GM19467 (cell line): ENCODE results near the gene ANO9.

ENCODE experiments used
- ATAC-seq: cut with Tn5 transposase; IDR thresholded peaks from one replicate; pipeline ENCODE4 v1.9.1; 2021; ENCODE audit warnings: mild to moderate bottlenecking, moderate library complexity; ENCODE audit not compliant: unreplicated experiment

Gene ANO9, protein sequence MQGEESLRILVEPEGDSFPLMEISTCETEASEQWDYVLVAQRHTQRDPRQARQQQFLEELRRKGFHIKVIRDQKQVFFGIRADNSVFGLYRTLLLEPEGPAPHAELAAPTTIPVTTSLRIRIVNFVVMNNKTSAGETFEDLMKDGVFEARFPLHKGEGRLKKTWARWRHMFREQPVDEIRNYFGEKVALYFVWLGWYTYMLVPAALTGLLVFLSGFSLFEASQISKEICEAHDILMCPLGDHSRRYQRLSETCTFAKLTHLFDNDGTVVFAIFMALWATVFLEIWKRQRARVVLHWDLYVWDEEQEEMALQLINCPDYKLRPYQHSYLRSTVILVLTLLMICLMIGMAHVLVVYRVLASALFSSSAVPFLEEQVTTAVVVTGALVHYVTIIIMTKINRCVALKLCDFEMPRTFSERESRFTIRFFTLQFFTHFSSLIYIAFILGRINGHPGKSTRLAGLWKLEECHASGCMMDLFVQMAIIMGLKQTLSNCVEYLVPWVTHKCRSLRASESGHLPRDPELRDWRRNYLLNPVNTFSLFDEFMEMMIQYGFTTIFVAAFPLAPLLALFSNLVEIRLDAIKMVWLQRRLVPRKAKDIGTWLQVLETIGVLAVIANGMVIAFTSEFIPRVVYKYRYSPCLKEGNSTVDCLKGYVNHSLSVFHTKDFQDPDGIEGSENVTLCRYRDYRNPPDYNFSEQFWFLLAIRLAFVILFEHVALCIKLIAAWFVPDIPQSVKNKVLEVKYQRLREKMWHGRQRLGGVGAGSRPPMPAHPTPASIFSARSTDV

DNA sequence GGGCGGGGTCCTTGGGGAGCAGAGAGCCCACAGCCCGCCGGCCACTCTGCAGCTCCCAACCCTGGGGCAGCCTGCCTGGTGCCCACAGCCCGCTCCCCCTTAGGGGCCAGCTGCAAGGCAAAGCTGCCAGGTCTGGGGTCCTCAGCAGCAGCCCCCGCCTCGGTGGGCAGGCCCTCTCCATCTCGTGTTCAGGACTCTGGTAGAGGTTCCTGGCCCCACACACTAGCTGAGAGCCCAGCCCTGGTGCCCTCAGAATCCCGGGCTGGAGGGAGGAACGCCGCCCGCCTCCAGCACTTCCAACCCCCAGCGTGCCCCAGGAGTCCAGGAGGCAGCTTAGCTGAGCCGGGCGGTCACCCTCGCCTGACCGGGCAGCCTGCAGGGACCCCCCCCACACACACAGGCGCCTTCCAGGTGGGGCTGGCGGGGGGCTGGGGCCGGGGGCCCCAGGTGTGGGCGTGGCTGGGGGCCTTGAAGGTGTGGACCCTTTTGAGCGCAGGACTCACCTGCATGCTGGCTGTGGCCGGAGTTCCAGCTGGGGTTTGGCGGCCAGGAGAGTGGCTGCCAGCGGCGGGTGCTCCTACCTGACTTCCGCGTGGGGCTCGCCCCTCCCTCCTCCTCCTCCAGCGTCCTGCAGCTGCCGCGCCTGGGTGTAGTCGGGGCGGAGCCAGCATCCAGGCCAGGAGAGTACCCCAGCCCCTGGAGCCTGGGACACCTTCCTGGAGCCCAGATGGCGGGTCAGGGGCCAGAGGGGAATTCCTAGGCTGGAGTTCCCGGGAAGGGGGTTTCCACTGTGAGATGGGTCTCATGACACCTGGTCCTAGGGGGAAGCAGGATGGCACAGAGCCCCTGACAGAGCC lies at the start of gene ANO9:
ANO9 (minus strand) TSS at position 594 of the 857 bp plus-strand sequence; CDS start at position 509, 85 bp downstream.
- no peak for ATAC-seq

DNA sequence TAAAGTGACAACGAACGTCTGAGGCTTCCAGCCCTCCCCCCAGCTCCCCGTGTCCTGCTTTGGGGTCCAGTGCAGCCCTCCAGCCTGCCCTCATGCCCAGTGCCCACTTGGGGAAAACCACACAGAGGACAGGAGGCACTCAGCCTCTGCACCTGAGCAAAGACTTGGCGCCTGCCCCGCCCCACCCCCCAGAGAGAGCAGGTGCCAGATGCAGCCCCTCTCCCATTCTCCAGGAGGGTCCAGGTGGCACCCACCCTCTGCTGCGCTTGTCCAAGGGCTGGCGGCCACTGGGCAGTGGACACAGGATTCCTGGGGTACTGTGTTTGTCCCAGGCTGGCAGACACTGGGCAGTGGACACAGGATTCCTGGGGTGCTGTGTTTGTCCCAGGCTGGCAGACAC lies 49.5 kb upstream of the ANO9 start:
- ATAC-seq = no peak

DNA sequence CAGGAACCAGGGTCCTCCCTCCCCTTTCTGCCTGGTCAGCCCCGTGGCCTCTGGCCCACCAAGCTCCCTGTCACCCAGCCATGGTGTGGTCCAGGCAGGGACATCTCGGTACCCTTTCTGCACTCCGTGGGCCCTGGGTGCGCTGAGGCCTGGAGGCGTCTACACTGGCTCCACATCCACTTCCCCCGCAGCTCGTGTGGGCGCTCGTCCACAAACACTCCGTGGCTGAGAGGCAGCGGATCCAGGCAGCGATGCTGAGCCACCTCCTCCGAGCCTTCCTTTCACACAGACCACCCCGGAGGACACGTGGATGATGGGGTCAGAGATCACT lies 49.1 kb upstream of the ANO9 start:
- ATAC-seq = no peak

DNA sequence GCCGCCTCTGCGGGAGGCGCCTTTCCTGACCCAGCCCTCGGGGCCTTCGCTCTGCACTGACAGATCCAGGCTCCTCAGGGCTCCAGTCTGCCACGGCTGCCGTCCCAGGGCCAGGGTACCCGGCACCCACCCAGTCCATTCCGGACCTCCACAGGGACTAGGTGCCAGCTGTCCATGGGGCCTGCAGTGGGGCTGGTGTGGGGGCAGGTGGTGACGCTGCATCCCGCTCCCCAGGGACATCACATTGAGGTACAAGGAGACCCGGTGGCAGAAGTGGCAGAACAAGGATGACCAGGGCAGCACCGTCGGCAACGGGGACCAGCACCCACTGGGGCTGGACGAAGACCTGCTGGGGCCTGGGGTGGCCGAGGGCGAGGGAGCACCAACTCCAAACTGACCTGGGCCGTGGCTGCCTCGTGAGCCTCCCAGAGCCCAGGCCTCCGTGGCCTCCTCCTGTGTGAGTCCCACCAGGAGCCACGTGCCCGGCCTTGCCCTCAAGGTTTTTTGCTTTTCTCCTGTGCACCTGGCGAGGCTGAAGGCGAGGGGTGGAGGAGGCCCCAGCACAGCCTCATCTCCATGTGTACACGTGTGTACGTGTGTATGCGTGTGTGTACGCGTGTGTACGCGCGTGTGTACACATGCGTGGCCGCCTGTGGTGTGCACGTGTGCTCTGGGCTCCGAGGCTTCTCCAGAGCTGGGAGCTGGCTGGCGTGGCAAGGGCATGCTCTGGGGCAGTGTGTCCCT lies 48.5 kb upstream of the ANO9 start:
- ATAC-seq = no peak

DNA sequence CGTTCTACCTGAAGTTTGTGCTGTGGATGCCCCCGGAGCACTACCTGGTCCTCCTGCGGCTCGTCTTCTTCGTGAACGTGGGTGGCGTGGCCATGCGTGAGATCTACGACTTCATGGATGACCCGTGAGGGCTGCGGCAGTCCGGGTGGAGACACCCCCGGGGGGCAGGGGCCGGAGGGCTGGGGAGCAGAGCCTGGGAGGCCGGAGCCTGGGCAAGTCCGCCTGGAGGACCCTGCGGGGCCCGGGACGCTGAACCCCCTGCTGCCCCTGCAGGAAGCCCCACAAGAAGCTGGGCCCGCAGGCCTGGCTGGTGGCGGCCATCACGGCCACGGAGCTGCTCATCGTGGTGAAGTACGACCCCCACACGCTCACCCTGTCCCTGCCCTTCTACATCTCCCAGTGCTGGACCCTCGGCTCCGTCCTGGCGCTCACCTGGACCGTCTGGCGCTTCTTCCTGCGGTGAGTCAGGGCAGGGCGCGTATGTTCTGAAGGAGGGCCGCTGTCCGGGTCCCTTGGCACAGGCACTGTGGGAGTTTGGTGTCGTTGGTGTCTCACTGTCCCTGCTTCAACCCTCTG lies 47.9 kb upstream of the ANO9 start:
- no peak for ATAC-seq

DNA sequence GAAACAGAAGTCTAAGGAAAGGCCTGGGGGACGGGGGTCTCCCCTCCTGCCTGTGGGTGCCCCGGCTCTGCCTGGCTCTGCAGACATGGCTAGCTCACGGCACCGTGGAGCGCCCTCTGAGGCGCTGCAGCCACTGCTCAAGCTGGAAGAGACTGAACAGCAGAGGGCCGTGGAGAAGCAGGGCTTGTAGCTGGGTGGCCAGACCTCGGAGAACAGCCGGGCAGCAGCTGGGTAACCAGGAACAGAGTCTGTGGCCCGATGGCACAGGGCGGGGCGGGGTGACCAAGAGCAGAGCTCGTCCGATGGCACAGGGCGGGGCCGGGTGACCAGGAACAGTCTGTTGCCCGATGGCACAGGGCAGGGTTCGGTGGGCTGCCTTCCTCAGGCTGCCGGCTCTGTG lies 47.2 kb upstream of the ANO9 start:
- ATAC-seq = no peak

DNA sequence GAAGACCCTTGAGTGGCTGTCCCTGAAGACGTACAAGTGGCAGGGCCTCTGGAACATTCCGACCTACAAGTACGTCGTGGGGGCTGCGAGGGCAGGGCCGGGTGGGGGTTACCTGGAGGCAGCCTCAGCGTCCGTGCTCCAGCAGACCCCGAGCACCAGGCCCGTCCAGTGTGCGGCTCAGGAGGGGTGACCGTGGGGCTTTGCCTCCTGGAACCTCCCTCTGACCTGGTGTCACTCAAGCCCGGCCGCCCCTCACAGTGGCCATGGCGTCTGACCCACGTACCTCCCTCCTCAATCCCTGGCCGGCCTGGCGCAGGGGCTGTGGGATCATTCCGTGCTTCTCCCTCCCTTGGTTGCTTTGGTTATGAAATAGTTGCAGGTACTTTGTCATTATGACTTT lies 46.8 kb upstream of the ANO9 start:
- ATAC-seq = no peak

DNA sequence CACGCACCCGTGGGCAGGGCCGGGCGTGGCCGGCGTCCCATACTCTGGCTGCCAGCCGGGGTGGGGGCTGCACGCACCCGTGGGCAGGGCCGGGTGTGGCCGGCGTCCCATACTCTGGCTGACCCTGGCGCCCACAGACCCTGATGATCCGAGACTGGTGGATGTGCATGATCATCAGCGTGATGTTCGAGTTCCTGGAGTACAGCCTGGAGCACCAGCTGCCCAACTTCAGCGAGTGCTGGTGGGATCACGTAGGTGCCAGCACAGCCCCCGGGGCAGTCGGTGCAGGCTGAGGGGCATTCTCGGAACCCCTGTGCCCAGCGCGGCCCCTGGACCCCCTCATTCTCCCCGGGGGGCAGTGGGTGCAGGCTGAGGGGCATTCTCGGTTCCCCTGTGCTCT lies 46.3 kb upstream of the ANO9 start:
- no peak for ATAC-seq

DNA sequence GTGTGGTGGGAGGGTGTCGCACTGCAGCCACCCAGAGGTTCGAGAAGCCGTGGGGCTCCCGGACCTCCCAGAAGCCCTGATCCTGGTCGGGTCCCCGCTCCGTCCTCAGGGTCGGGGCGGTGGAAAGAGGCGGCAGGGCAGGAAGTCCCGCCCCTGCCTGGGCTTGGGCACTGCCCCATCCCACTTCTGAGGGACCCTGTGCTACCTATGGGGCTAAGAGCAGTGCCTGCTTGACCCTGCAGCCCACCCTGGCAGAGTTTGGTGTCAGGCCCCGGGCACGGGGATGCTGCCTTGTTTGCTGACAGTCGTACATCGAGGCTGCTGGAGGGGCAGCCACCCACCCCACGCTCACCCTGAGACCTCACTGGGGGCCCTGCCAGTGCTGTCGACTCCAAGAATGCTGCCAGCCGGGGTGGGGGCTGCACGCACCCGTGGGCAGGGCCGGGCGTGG lies 45.8 kb upstream of the ANO9 start:
- ATAC-seq = no peak

DNA sequence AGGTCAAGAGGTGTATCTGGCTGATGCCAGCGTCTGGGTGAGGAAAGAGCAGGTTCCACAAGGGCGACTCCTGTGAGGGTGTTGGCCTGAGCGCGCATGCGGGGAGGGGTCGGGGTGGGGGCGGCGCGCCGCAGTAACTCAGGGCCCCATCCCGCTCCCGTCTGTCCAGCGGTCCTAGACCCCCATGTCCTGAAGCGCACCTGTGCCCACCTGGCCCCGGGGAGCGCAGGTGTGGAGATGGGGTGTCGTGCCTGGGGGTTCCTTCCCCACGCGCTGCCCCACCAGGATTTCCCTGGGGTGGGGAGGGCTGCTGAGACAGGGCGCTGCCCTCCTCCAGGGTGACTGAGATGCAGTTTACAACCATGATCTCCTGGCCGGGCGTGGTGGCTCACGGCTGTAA lies 44.4 kb upstream of the ANO9 start:
- no peak for ATAC-seq

DNA sequence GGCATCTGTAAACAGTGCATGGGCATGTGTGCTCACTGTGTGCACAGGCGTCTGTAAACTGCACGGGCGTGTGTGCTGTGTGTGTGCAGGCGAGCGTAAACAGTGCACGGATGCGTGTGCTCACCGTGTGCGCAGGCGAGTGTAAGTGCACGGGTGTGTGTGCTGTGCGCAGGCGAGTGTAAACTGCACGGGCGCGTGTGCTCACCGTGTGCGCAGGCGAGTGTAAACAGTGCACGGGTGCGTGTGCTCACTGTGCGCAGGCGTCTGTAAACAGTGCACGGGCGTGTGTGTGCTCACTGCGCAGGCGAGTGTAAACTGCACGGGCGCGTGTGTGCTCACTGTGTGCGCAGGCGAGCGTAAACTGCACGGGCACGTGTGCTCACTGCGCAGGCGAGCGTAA lies 42.8 kb upstream of the ANO9 start:
- no peak for ATAC-seq

DNA sequence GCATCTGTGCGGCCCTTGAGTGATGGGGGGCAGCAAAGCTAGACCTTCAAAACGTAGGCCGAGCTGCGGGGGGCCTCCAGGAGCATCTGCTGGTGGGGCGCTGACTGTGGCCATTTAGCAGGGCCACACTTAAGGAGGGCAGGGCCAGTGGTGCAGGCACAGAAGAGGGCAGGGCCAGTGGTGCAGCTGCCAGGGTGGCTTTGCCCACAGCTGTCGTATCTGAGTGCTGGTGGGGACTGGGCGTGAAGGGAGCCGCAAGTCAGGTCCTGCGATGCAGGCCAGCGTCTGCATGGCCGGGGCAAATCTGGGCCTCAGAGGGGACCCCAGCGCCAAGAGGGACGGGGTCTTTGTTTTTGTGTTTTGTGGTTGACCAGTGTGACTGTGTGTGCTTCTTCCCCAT lies 37.5 kb upstream of the ANO9 start:
- ATAC-seq = no peak

DNA sequence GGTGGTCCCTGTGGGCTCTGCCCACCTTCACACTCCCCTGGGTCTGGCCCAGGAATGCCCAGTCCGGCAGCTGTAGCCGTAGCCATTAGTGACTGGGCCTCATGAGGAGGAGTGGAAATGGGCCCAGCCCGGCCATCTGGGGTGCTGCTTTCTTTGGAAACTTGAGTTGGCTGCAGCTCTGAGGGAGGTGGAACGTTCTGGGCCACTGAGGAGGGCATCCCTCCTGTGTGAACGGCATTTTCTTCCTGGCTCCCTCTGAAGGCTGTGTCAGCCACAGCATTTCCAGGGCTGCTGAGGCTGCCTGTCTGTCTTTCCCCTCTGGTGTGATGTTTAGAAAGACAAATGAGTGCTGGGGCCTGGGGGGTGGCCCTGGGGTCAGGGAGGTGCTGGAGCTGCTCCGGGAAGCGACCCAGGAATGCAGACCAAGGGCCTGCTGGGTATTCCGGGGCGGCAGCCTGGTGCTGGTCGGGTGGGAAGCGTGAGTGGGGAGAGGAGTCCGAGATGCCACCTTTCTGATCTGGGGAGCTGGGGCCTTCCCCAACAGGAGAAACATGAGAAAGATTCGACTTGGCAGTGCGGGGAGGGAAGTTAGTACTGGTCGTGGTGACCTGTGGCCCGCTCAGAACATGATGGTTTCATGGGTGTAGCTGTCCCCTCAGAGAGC lies 35.4 kb upstream of the ANO9 start:
- ATAC-seq = no peak

DNA sequence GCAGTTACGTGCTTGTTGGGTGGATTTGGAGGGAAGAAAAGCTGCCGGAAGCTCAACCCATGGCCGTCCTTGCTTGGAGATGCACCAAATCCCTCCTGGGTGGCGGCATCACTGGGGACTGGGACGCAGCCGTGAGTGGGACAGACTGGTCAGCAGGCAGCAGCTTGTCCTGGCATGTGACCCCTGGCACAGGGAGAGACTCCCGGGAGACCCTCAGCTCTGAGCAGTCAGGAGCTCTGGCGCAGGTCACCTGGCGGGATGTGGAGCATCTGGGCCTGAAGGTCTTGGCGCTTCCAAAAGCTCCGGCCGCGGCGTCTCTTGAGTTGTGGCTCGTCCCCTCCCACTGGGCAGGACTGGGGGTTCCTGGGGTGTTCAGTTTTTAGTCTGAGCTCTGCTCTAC lies 34.6 kb upstream of the ANO9 start:
- ATAC-seq = no peak

DNA sequence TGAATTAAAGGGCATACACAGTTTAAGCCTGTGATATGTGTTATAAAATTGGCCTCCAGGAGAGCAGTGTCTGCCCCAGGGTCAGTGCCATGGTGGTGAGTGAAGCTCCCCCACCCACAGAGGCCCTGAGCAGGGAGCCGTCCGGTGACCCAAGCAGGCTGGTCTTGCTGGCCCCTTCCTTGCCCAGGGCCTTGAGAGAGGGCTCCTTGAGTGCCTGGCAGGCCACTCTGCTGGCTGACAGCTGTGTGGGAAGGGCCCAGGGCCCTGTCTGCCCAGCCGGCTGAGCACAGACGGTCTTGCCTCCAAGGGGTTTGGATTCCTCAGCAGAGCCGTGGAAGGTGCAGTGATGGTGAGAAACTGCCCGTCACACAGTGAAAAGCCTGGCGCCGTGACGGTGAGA lies 34.1 kb upstream of the ANO9 start:
- ATAC-seq = no peak

DNA sequence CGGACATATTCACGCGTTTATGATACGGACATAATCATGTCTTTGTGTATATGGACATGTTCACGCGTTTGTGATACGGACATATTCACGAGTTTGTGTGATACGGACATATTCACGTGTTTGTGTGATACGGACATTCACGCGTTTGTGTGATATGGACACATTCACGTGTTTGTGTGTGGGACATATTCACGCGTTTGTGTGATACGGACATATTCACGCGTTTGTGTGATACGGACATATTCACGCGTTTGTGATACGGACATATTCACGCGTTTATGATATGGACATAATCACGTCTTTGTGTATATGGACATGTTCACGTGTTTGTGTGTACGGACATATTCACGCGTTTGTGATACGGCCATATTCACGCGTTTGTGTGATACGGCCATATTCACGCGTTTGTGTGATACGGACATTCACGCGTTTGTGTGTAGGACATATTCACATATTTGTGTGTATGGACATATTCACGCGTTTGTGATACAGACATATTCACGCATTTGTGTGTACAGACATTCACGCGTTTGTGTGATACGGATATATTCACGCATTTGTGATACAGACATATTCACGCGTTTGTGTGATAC lies 33.2 kb upstream of the ANO9 start:
- no peak for ATAC-seq

DNA sequence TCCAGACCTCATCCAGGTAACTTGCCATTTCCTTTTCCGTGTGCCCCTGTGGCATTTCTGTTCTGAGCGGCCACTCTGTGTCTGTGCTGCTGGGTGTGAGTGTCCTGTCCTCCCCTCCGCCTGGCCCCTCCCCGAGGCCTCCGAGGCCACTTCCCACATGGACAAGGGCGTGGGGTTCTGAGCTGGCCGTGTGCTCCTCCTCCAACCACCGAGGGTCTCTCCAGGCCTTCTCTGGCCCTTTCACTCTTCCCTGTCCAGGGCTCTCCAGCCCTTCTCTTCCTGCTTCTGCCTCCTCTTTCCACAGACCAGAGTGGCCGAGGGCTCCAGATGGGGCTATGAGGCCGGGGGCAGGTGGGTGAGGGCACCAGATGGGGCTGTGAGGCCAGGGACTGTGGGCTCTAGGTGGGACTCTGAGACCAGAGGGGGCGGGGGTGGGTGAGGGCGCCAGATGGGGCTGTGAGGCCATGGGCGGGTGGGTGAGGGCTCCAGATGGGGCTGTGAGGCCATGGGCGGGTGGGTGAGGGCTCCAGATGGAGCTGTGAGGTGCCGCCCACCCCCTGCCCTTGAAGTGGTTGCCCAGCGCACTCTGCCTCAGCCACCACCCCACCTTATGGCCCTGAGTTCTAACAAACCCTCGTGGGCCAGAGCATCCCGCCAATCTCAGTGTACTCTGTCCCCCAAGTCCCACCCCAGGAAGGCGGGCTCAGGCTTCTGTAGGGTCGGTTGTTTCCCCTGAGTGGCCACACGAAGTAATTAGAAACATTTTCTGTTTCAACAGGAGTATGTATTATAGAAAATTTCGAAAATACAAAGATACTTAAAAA lies 32.4 kb upstream of the ANO9 start:
- no peak for ATAC-seq

DNA sequence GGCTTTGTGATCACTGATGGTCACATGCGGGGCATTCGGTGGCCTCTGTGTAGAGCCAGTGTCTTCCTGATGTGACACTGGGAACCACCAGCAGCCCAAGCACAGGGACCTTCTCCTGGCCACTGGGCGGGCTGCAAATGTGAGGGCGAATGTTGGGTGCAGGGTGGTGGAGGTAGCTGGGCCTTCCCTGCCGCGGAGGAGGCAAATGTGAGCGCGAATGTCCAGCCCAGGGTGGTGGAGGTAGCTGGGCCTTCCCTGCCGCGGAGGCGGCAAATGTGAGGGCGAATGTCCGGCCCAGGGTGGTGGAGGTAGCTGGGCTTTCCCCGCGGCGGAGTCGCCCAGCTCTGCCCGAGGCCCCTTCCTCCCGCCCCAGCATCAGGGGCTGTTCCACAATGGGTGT lies 31.6 kb upstream of the ANO9 start:
- no peak for ATAC-seq

DNA sequence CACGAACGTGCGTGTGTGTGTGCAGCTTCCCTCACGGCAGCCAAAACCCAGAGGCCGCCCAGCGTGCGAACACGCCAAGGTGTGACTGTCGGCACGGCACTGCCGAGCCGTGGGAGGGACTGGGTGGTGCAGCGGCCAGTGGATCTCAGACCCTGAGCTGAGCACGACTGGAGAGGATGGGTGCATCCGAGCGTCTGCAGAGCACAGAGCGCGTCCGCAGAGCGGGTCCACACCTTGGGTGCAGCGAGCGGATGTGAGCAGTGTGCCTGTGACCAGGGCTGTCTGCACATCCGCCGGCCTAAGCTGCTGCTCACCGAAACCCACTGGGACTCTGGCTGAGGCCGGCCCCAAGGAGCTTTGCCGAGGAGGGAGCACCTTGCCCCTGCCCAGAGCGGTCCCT lies 31.0 kb upstream of the ANO9 start:
- no peak for ATAC-seq
